Mesothelial cell of epicardium (in vitro differentiated cells): ENCODE results near the gene SOX5. TPM values are rescaled to one million over a fixed set of nuclear protein-coding genes. Genes with fewer than 3 reads are reported as not detected.

Source experiments
- DNase-seq, 2 experiments: peaks; one replicate each; pipeline ENCODE4 v3.0.0; 2021; ENCODE audit warnings: low spot score in 2 of 2; ENCODE audit not compliant: unreplicated experiment in 2 of 2
- H3K27ac Mint-ChIP-seq: 2 replicates; pipeline ENCODE4 v1.8.0; 2021; ENCODE audit warnings: mixed read lengths
- H3K27me3 Mint-ChIP-seq: 2 replicates; pipeline ENCODE4 v1.8.0; 2021; ENCODE audit warnings: low read depth, mixed read lengths
- H3K36me3 Mint-ChIP-seq: 2 replicates; pipeline ENCODE4 v1.8.0; 2021; ENCODE audit warnings: mixed read lengths
- H3K4me1 Mint-ChIP-seq: 2 replicates; pipeline ENCODE4 v1.8.0; 2021; ENCODE audit warnings: mixed read lengths
- H3K4me3 Mint-ChIP-seq: 2 replicates; pipeline ENCODE4 v1.8.0; 2021; ENCODE audit warnings: mild to moderate bottlenecking, moderate library complexity, mixed read lengths
- H3K9me3 Mint-ChIP-seq: 2 replicates; pipeline ENCODE4 v1.8.0; 2021; ENCODE audit warnings: mixed read lengths
- total RNA-seq: library from RNA; stranded (reverse); gene quantifications from 3 replicates; pipeline ENCODE4 v1.2.1, GENCODE V29; 2021
- TF ChIP-seq, protein P1 (sequence below): fragments of 200-600 bp; sonication (generic); IDR thresholded peaks from one replicate; pipeline ENCODE4 v1.5.0; 2021; ENCODE audit warnings: antibody characterized with exemption; ENCODE audit not compliant: unreplicated experiment

SOX5 gene
- total RNA-seq, 1 donor from 2014 or later = 18.4 TPM

DNA sequence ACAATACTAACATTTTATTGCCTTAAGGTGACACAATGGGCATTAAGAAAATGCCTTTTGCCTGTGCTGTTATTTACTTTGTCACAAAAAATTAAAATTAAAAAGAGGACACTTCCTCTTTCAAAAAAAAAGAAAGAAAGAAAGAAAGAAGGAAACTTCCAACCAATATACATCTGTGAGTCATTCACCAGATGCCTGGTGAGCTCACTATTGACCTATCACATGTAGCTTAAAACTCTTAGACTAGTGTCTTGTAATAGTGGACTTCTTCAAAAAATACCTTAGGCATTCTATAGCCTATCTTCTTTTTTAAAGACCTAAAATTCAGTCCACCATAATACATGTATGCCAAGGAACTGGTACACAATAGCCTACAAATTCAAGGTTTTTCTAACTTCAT lies 4.9 kb upstream of the SOX5 start:
- TF ChIP-seq, protein P1, sequence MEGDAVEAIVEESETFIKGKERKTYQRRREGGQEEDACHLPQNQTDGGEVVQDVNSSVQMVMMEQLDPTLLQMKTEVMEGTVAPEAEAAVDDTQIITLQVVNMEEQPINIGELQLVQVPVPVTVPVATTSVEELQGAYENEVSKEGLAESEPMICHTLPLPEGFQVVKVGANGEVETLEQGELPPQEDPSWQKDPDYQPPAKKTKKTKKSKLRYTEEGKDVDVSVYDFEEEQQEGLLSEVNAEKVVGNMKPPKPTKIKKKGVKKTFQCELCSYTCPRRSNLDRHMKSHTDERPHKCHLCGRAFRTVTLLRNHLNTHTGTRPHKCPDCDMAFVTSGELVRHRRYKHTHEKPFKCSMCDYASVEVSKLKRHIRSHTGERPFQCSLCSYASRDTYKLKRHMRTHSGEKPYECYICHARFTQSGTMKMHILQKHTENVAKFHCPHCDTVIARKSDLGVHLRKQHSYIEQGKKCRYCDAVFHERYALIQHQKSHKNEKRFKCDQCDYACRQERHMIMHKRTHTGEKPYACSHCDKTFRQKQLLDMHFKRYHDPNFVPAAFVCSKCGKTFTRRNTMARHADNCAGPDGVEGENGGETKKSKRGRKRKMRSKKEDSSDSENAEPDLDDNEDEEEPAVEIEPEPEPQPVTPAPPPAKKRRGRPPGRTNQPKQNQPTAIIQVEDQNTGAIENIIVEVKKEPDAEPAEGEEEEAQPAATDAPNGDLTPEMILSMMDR = no peak
- Mint-ChIP-seq H3K27ac (no peak overlapping the region), H3K9me3 (no peaks in the 10 kb centered on the region), H3K4me3 (no peak overlapping the region), H3K27me3 (no peaks in the 10 kb centered on the region), H3K4me1 (no peaks in the 10 kb centered on the region), H3K36me3 (no peaks in the 10 kb centered on the region)
- DNase-seq = no peak

DNA sequence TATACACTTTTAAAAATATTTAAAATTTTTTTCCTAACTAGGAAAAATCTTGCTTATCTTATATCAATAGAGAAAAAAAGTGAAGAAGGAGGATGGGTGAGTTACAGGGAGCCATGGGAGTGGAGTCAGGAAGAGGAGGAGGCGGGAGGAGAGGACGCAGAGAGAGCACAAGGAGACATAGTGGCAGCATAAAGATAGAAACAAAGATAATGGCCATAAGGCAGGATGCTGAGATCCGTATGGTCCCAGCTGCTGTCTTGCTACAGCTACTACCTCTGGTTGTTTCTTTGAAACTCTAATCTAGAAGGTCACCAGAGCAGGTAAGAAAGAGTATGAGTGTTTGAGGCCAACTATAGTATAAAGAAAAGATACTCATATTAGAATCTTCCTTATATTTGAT lies 2.6 kb upstream of the SOX5 start:
- TF ChIP-seq, protein P1 = no peak
- no peak for DNase-seq
- Mint-ChIP-seq H3K4me3 (no peak overlapping the region), H3K9me3 (no peaks in the 10 kb centered on the region), H3K4me1 (no peaks in the 10 kb centered on the region), H3K27ac (no peak overlapping the region), H3K27me3 (peaks cover 1% of the 10 kb centered on the region), H3K36me3 (no peaks in the 10 kb centered on the region)

DNA sequence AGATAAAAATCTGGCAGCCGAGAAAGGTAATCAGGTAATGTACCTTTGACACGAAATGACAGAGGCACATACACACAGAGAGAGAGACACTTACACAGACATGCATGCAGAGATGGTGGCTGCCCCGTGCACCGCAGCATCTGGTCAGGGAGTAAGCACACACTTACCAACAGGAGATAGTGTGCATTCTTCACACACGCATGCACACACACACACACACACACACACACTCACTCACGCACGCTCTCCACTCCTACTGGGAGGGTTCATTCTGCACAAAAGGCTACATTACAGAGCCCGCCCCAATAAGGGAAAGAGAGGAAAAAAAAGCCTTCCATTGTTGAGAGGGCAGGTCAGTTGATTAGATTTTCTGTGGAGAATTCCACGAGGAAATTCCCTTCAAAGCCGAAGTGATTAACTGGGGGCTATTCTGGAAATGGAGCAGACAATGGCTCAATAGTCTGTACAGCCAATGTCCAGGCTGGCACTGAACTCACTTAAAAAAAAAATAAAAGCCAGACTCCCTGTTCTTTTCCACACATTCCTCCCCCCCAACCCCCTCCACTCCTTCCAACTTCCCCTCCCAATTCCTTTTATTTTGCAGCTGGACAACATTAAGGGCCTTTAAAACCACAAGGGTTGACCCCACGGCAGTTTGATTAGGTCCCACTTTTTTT lies 1.4 kb upstream of the SOX5 start:
- H3K36me3 Mint-ChIP-seq = no peaks in the 10 kb centered on the region
- no peaks in the 10 kb centered on the region for H3K9me3 Mint-ChIP-seq
- peak in 1 of 2 experiments; percentile 42 for DNase-seq
- TF ChIP-seq, protein P1 = no peak
- no peak overlapping the region for H3K27ac Mint-ChIP-seq
- H3K27me3 Mint-ChIP-seq = peaks cover 1% of the 10 kb centered on the region
- no peaks in the 10 kb centered on the region for H3K4me1 Mint-ChIP-seq
- H3K4me3 Mint-ChIP-seq = no peak overlapping the region

DNA sequence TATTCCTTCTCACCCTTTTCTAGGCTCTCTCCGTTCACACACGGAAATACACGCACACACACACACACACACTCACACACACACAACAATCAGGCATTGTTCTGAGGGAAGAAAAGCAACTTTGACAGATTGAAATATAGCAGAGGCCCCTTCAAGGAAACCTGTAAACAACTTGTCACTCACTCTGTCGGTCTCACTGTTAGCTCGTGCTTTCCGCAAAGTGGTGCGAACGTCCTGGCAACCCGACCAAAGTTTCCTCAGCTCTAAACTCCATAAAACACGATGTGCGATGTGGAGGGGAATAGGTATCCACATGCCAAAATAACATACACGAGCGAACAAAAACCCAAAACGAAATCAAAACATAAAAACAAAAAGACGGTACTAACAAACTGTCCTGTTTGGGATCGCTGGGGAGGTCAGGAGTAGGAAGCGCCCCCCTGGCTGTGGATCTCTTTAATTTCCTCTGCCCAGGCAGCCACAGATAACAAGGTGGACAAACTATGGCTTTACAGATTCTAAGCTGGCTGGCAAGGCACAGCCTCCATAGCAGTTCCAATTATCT lies 822 bp upstream of the SOX5 start:
- Mint-ChIP-seq H3K4me1 (no peaks in the 10 kb centered on the region), H3K9me3 (no peaks in the 10 kb centered on the region), H3K4me3 (no peak overlapping the region), H3K27me3 (peaks cover 1% of the 10 kb centered on the region), H3K27ac (no peak overlapping the region), H3K36me3 (no peaks in the 10 kb centered on the region)
- DNase-seq = no peak
- TF ChIP-seq, protein P1 = no peak

DNA sequence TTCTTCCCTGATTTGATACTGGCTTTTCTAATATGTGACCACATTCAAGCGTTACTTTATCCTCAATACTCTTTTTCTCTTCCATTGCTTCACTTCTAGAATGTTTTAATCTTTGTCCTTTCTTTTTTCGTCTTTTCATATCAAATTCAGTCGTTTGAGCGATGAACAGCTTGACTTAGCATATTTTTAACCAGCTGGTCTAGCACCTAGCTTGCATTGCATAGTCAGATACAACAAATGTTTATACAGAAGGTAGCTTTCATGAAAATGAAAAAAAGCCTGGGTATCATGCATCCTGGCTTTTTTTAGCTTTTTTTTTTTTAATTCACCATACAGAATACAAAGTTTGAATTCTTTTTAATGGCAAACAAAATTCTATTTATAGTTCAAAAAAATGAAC lies 1.2 kb downstream of the SOX5 start:
- Mint-ChIP-seq H3K4me3 (no peak overlapping the region), H3K4me1 (peaks cover 1% of the 10 kb centered on the region), H3K9me3 (no peaks in the 10 kb centered on the region), H3K36me3 (no peaks in the 10 kb centered on the region), H3K27ac (no peak overlapping the region), H3K27me3 (peaks cover 1% of the 10 kb centered on the region)
- TF ChIP-seq, protein P1 = no peak
- no peak for DNase-seq
